Memory B cell (primary cell): ENCODE measurements around the gene HSFX1.
"Not testable (repeated sequence)": the region's sequence is repeated elsewhere in the genome, so short reads cannot be mapped to it uniquely, and the experiment has no call there.

ENCODE experiments used
- ATAC-seq: fragments of 150-1000 bp; cut with Tn5 transposase; 2 replicates; pipeline ENCODE4 v1.10.0; 2021; ENCODE audit warnings: low read depth, mild to moderate bottlenecking, moderate library complexity
- DNase-seq, 2 donors: peaks; one replicate each; pipeline ENCODE4 v3.0.0; 2022; ENCODE audit warnings: low spot score in 2 of 2
- H3K27ac Mint-ChIP-seq: one replicate; pipeline ENCODE4 v1.8.0; 2022; ENCODE audit warnings: mild to moderate bottlenecking, moderate library complexity, mixed read lengths
- H3K27me3 Mint-ChIP-seq: one replicate; pipeline ENCODE4 v1.8.0; 2022; ENCODE audit warnings: mixed read lengths
- H3K36me3 Mint-ChIP-seq: one replicate; pipeline ENCODE4 v1.8.0; 2022; ENCODE audit warnings: mild to moderate bottlenecking, mixed read lengths
- H3K4me1 Mint-ChIP-seq: one replicate; pipeline ENCODE4 v1.8.0; 2022; ENCODE audit warnings: mixed read lengths
- H3K4me3 Mint-ChIP-seq: one replicate; pipeline ENCODE4 v1.8.0; 2022; ENCODE audit warnings: mild to moderate bottlenecking, moderate library complexity, mixed read lengths
- H3K9me3 Mint-ChIP-seq: one replicate; pipeline ENCODE4 v1.8.0; 2022; ENCODE audit warnings: mixed read lengths

HSFX1 gene

GRCh38 chrX:149773768-149774167 is at the start of gene HSFX1:
TSS of gene HSFX1 (plus strand) at chrX:149774068. CDS start at chrX:149774682, 614 bp downstream.
- ATAC-seq, H3K9me3 Mint-ChIP-seq, H3K4me1 Mint-ChIP-seq, H3K27me3 Mint-ChIP-seq, DNase-seq, H3K36me3 Mint-ChIP-seq, H3K4me3 Mint-ChIP-seq, H3K27ac Mint-ChIP-seq: not testable (repeated sequence)

- not testable (repeated sequence) for H3K9me3 Mint-ChIP-seq, H3K4me1 Mint-ChIP-seq
These were observed 46.6 kb upstream of the HSFX1 start for GRCh38 chrX:149727308-149727707.

GRCh38 chrX:149742269-149742668 is 31.6 kb upstream of the HSFX1 start:
- DNase-seq, H3K9me3 Mint-ChIP-seq, H3K27me3 Mint-ChIP-seq, H3K27ac Mint-ChIP-seq, H3K36me3 Mint-ChIP-seq, ATAC-seq, H3K4me3 Mint-ChIP-seq, H3K4me1 Mint-ChIP-seq: not testable (repeated sequence)

More at GRCh38 chrX:149727308-149727707, 46.6 kb upstream of the HSFX1 start:
- not testable (repeated sequence) for DNase-seq, H3K36me3 Mint-ChIP-seq, H3K27ac Mint-ChIP-seq, H3K27me3 Mint-ChIP-seq, H3K4me3 Mint-ChIP-seq, ATAC-seq

- H3K27me3 Mint-ChIP-seq, DNase-seq, H3K9me3 Mint-ChIP-seq, H3K4me1 Mint-ChIP-seq, H3K36me3 Mint-ChIP-seq, H3K27ac Mint-ChIP-seq, H3K4me3 Mint-ChIP-seq: not testable (repeated sequence)
- peak; percentile 37 for ATAC-seq
These were observed 27.4 kb upstream of the HSFX1 start for GRCh38 chrX:149746390-149747007.

- peaks cover 2% of the 10 kb centered on the region for H3K27me3 Mint-ChIP-seq
- H3K4me1 Mint-ChIP-seq = no peaks in the 10 kb centered on the region
- no peaks in the 10 kb centered on the region for H3K9me3 Mint-ChIP-seq
- ATAC-seq (no peak), DNase-seq (no peak)
- no peak overlapping the region for H3K4me3 Mint-ChIP-seq
- no peaks in the 10 kb centered on the region for H3K36me3 Mint-ChIP-seq
- H3K27ac Mint-ChIP-seq = no peak overlapping the region
These were observed 16.4 kb upstream of the HSFX1 start for GRCh38 chrX:149757206-149758067.

- ATAC-seq (no peak), DNase-seq (no peak)
- Mint-ChIP-seq H3K27ac (no peak overlapping the region), H3K36me3 (no peaks in the 10 kb centered on the region), H3K27me3 (peaks cover 2% of the 10 kb centered on the region), H3K4me1 (no peaks in the 10 kb centered on the region), H3K9me3 (no peaks in the 10 kb centered on the region), H3K4me3 (no peak overlapping the region)
These were observed 15.7 kb upstream of the HSFX1 start for GRCh38 chrX:149758068-149758714.

GRCh38 chrX:149758715-149759078 is 15.2 kb upstream of the HSFX1 start:
- not testable (repeated sequence) for H3K4me1 Mint-ChIP-seq, H3K27me3 Mint-ChIP-seq, DNase-seq, H3K4me3 Mint-ChIP-seq, H3K9me3 Mint-ChIP-seq, H3K27ac Mint-ChIP-seq, H3K36me3 Mint-ChIP-seq, ATAC-seq

- Mint-ChIP-seq H3K4me3 (no peak overlapping the region), H3K9me3 (no peaks in the 10 kb centered on the region), H3K4me1 (no peaks in the 10 kb centered on the region), H3K27me3 (peaks cover 2% of the 10 kb centered on the region), H3K36me3 (no peaks in the 10 kb centered on the region), H3K27ac (no peak overlapping the region)
- DNase-seq (no peak), ATAC-seq (no peak)
These were observed 14.0 kb upstream of the HSFX1 start for GRCh38 chrX:149759824-149760223.

GRCh38 chrX:149760965-149761364 is 12.9 kb upstream of the HSFX1 start:
- no peak overlapping the region for H3K4me3 Mint-ChIP-seq
- H3K36me3 Mint-ChIP-seq = no peaks in the 10 kb centered on the region
- ATAC-seq = no peak

GRCh38 chrX:149761858-149762674 is 11.8 kb upstream of the HSFX1 start:
- not testable (repeated sequence) for ATAC-seq, H3K9me3 Mint-ChIP-seq, H3K4me3 Mint-ChIP-seq, H3K4me1 Mint-ChIP-seq, H3K27me3 Mint-ChIP-seq, H3K27ac Mint-ChIP-seq, H3K36me3 Mint-ChIP-seq, DNase-seq

More at GRCh38 chrX:149760965-149761364, 12.9 kb upstream of the HSFX1 start:
- no peaks in the 10 kb centered on the region for H3K4me1 Mint-ChIP-seq
- H3K27ac Mint-ChIP-seq = no peak overlapping the region
- H3K27me3 Mint-ChIP-seq = peaks cover 2% of the 10 kb centered on the region
- H3K9me3 Mint-ChIP-seq = no peaks in the 10 kb centered on the region
- DNase-seq = no peak

GRCh38 chrX:149762696-149763614 is 10.9 kb upstream of the HSFX1 start:
- Mint-ChIP-seq H3K4me3 (no peak overlapping the region), H3K4me1 (no peaks in the 10 kb centered on the region), H3K27ac (no peak overlapping the region), H3K9me3 (no peaks in the 10 kb centered on the region), H3K27me3 (peaks cover 2% of the 10 kb centered on the region), H3K36me3 (no peaks in the 10 kb centered on the region)
- no peak for ATAC-seq
- DNase-seq = no peak

GRCh38 chrX:149770344-149770743 is 3.5 kb upstream of the HSFX1 start:
- not testable (repeated sequence) for H3K9me3 Mint-ChIP-seq, DNase-seq, H3K27ac Mint-ChIP-seq, H3K4me3 Mint-ChIP-seq, H3K4me1 Mint-ChIP-seq, H3K36me3 Mint-ChIP-seq, ATAC-seq, H3K27me3 Mint-ChIP-seq

GRCh38 chrX:149773026-149773425 is 842 bp upstream of the HSFX1 start:
- not testable (repeated sequence) for DNase-seq, H3K4me3 Mint-ChIP-seq, H3K36me3 Mint-ChIP-seq, H3K4me1 Mint-ChIP-seq, H3K9me3 Mint-ChIP-seq, H3K27ac Mint-ChIP-seq, H3K27me3 Mint-ChIP-seq, ATAC-seq
